Vein endothelial cell (primary cell): ENCODE data around the gene FOXG1. TPM values are rescaled to one million over a fixed set of nuclear protein-coding genes. Genes with fewer than 3 reads are reported as not detected.

Source experiments
- total RNA-seq: library from RNA; depleted of rRNA; stranded (reverse); fragments of >200 nt; gene quantifications from 2 replicates; pipeline ENCODE4 v1.2.3, GENCODE V29; 2012

The FOXG1 gene
- not detected in 2 replicates for total RNA-seq

GRCh38 chr14:28766469-28766955 is at the start of gene FOXG1:
FOXG1 (plus strand) TSS chr14:28766787; CDS start chr14:28767280, 493 bp downstream.

